Loucy (cell line): Measurements from ENCODE around the gene BHLHA15.

Experiments
- H2AFZ ChIP-seq: fragments of 200-600 bp; sonication (generic); 2 replicates; pipeline ENCODE4 v1.6.0; 2016; ENCODE audit warnings: antibody characterized with exemption, mild to moderate bottlenecking, low read length, moderate library complexity
- H3F3A ChIP-seq: fragments of 200-600 bp; 2 replicates; pipeline ENCODE4 v1.6.0; 2016; ENCODE audit warnings: antibody characterized with exemption, low read depth, mild to moderate bottlenecking
- H3K27me3 ChIP-seq: fragments of 200-600 bp; sonication (generic); 2 replicates; pipeline ENCODE4 v1.6.1; 2014; ENCODE audit warnings: low read length, mild to moderate bottlenecking; ENCODE audit not compliant: insufficient read depth, poor library complexity, severe bottlenecking
- H3K36me3 ChIP-seq: fragments of 200-600 bp; sonication (generic); 2 replicates; pipeline ENCODE4 v1.6.1; 2016; ENCODE audit warnings: low read length; ENCODE audit not compliant: insufficient read depth
- H3K4me1 ChIP-seq: fragments of 200-600 bp; sonication (generic); 2 replicates; pipeline ENCODE4 v1.5.1; 2014; ENCODE audit warnings: low read length, mild to moderate bottlenecking; ENCODE audit not compliant: insufficient read depth, poor library complexity, severe bottlenecking
- H3K4me2 ChIP-seq: fragments of 200-600 bp; sonication (generic); 2 replicates; pipeline ENCODE4 v1.6.0; 2014; ENCODE audit warnings: antibody characterized with exemption, low read length, low read depth, mild to moderate bottlenecking; ENCODE audit not compliant: poor library complexity, severe bottlenecking
- H3K4me3 ChIP-seq: fragments of 200-600 bp; sonication (generic); 2 replicates; pipeline ENCODE4 v1.5.1; 2014; ENCODE audit warnings: low read length, mild to moderate bottlenecking, mixed read lengths; ENCODE audit not compliant: poor library complexity, severe bottlenecking
- H3K79me2 ChIP-seq: fragments of 200-600 bp; sonication (generic); 2 replicates; pipeline ENCODE4 v1.6.1; 2014; ENCODE audit warnings: low read length; ENCODE audit not compliant: insufficient read depth
- H3K9ac ChIP-seq: fragments of 200-600 bp; sonication (generic); 2 replicates; pipeline ENCODE4 v1.6.0; 2014; ENCODE audit warnings: mild to moderate bottlenecking, low read depth, low read length, moderate library complexity; ENCODE audit not compliant: poor library complexity, severe bottlenecking
- H3K9me2 ChIP-seq: fragments of 200-600 bp; sonication (generic); replicated peaks from 2 replicates; pipeline ENCODE4 v1.6.1; 2016; ENCODE audit warnings: low read depth, low read length, mixed read lengths
- H3K9me3 ChIP-seq: fragments of 200-600 bp; sonication (generic); 2 replicates; pipeline ENCODE4 v1.6.1; 2014; ENCODE audit warnings: mild to moderate bottlenecking, antibody characterized with exemption, low read length, low read depth; ENCODE audit not compliant: insufficient read depth
- H4K20me1 ChIP-seq: fragments of 200-600 bp; sonication (generic); 2 replicates; pipeline ENCODE4 v1.6.0; 2014; ENCODE audit warnings: antibody characterized with exemption, low read length, mild to moderate bottlenecking; ENCODE audit not compliant: insufficient read depth, poor library complexity, severe bottlenecking
- EZH2phosphoT487 ChIP-seq: fragments of 200-600 bp; IDR thresholded peaks from 2 replicates; pipeline ENCODE4 v1.6.1; 2018; ENCODE audit warnings: antibody characterized with exemption, mild to moderate bottlenecking, moderate library complexity, borderline replicate concordance
- TF ChIP-seq, protein P1 (sequence below): fragments of 200-600 bp; sonication (generic); conservative IDR thresholded peaks from 2 replicates; pipeline ENCODE4 v1.5.1; 2014; ENCODE audit warnings: mild to moderate bottlenecking, antibody characterized with exemption, low read length

The BHLHA15 gene

DNA sequence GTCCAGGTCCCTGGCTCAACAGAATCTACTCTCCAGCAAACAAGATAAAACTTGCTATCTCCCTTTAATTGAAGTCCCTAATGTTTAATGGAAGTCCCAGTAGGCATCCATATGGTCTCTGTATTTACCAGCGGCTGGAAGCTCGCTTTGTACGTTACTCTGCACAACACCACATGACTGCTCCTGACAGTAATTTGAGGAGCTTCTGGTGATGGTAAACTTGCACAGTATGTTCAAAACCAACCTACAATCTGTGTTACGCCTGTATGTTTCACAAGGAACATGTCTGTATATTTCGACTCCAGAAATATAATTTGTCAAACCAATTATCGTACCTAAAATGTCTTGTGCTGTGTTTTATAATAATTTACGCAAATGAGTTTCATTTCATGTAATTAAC, 45.2 kb downstream of the BHLHA15 start:
- Histone ChIP-seq H2AFZ (no peak overlapping the region), H3K36me3 (no peaks in the 10 kb centered on the region), H3K4me2 (no peak overlapping the region), H3K27me3 (no peaks in the 10 kb centered on the region), H3K9ac (no peak overlapping the region), H3K9me2 (no peaks in the 10 kb centered on the region), H3K4me3 (no peak overlapping the region), H4K20me1 (peaks cover 16% of the 10 kb centered on the region), H3K79me2 (peaks cover 28% of the 10 kb centered on the region), H3F3A (no peaks in the 10 kb centered on the region), H3K9me3 (no peaks in the 10 kb centered on the region), H3K4me1 (peaks cover 13% of the 10 kb centered on the region)
- TF ChIP-seq, protein P1, sequence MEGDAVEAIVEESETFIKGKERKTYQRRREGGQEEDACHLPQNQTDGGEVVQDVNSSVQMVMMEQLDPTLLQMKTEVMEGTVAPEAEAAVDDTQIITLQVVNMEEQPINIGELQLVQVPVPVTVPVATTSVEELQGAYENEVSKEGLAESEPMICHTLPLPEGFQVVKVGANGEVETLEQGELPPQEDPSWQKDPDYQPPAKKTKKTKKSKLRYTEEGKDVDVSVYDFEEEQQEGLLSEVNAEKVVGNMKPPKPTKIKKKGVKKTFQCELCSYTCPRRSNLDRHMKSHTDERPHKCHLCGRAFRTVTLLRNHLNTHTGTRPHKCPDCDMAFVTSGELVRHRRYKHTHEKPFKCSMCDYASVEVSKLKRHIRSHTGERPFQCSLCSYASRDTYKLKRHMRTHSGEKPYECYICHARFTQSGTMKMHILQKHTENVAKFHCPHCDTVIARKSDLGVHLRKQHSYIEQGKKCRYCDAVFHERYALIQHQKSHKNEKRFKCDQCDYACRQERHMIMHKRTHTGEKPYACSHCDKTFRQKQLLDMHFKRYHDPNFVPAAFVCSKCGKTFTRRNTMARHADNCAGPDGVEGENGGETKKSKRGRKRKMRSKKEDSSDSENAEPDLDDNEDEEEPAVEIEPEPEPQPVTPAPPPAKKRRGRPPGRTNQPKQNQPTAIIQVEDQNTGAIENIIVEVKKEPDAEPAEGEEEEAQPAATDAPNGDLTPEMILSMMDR = no peak
- TF ChIP-seq EZH2phosphoT487 = no peak

DNA sequence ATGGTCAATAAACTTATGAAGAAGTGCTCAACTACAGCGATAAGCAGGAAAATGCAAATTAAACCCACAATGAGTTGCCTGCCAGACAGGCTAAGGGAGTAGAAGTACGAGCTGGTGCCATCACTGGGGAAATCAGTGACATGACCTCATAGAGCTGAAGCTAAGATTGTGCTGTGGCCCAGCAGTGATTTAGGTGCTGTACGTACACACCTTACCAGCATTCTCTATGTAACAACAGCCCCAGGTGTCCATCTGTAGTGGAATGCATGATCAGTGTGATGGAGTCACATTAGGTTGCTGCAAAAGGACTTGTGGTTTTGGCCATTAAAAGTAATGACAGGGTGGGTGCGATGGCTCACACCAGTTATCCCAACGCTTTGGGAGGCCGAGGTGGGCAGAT, 46.5 kb downstream of the BHLHA15 start:
- TF ChIP-seq, protein P1 = no peak
- TF ChIP-seq EZH2phosphoT487 = no peak
- Histone ChIP-seq H3K9ac (no peak overlapping the region), H3K9me2 (no peaks in the 10 kb centered on the region), H3F3A (no peaks in the 10 kb centered on the region), H3K27me3 (no peaks in the 10 kb centered on the region), H3K4me3 (no peak overlapping the region), H3K79me2 (peaks cover 17% of the 10 kb centered on the region), H3K4me1 (peaks cover 13% of the 10 kb centered on the region), H2AFZ (no peak overlapping the region), H3K36me3 (no peaks in the 10 kb centered on the region), H3K9me3 (no peaks in the 10 kb centered on the region), H3K4me2 (no peak overlapping the region), H4K20me1 (peaks cover 11% of the 10 kb centered on the region)
